Activated CD4-positive, CD25-positive, alpha-beta regulatory T cell treated with anti-CD3 and anti-CD28 coated beads, Interleukin-2, amount 50 U/mL, for 72 hours (primary cell): ENCODE data around the gene MAP6D1.

Experiments
- DNase-seq: peaks from one replicate; pipeline ENCODE4 v3.0.0; 2021

Gene MAP6D1

DNA sequence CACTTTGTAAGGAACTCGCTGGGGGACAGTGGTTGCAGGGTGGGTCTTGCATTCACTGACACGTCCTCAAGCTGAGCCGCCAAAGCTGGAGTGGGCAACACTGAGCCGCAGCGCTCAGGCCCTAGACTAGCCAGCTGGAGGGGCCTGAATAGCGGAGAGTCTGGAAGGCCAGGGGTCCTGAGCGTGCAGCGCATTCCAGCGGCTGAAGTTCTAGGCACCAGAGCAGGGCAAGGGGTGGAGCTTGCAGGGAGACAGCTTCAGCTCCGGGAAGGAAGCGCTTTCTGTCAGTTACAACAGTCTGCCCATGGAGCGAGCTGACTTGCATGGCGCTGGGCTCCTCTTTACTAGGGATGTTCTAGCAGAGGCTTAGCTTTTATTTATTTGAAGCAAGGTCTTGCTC is 2.7 kb downstream of the MAP6D1 start:
- DNase-seq, result no peak

DNA sequence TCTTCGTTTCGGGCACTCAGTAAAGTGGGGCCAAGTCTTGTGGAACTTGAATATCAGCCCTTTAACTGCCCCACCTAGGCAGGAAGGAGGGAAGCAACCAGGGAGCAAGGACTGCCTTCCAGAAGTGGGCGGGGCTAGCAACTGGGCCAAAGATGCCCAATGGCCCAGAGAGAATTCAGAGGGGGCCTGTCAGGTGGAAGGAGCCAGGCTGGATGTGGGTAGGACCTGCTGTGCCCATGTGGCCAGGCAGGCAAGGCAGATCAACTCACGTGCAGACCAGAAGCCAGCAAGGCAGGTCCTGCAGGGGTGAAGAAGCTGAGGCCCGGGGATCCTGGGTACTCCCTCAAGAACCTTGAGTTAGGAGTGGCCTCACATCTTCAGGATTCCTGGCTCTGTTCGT is 5.5 kb downstream of the MAP6D1 start:
- no peak for DNase-seq

DNA sequence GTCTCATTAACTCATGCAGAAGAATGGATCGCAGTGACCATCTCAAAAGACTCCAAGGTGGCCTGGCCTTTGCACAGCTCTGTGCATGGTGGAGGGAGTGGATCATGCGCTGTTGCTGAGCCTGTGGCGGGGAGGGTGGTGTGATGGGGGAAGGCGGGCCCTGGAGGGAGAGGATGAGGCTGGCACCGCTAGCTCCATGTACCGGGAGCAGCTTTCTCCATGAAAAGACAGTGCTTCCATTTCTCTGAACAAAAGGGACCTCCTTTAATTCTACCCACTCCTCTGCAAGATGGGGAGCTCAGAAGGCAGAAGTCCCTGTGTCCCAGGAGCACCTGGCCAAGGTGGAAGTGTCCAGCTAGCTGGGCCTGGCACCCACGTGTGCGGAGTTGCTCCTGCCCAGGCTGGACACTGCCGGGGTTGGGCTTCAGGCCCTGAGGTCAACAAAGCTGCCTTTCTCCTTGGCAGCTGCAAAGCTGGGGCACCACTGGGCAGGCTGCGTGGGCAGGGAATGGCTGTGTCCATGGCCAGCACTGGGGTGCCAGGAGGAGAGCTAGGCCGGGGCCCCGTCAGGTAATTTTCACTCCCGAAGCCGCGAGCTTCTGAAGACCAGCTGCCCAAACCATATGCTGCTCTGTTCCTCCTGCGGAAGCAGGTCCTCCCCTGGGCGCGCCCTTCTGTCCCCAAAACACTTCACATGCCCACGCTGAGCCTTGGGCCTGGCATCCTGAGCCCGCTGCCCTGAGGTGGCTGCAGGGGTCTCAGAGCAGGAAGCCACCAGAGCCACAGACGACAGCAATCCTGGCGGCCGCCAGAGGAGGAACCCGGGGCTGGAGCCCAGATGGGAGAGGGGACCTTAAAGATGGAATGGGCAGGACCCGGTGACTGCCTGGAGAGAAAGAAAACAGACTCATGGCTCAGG is 6.4 kb downstream of the MAP6D1 start:
- no peak for DNase-seq

DNA sequence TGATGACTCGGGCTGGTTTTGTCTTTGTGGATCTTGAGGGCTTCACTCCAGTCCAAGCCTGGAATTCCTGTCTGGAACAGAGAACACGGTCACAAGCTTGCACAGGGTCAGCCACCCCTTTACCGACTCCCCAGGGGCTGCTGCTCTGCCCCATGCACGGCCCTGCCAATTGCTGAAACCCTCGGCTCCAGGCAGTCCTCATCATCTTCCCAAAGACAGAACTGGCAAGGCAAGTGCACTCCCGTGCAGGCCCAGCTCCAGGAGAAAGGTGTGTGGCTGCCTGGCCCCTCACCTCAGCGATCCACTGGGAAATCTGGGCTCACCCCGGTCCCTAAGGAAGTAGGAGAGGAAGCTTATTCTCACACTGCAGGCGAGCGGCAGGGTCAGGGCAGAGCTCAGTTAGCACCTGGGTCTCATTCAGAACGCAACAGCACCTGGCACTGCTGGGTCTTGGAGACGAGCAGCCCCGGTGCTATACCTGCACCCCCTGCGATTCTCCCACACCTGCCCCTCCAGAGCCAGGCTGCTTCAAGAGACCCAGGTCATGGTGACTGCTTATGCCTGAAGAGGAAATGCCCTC is 7.2 kb downstream of the MAP6D1 start:
- no peak for DNase-seq

DNA sequence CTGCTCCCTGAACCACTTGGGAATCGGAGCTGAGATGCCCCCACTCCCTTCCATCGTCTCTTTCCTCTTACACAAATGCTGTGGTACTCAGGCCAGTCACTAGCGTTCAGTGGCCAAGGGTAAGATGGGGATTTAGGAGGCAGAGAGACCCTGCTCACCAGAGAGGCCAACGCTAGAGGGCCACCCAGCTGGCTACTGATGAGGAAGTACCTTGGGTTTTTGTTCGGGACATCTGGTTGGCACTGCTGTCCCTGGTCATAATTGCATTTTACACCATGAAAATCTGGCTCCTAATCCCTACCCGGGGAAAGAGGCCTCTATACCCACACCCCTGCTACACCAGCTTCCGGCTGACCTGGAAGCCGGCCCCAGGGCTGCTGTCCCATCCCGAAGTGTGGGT is 7.7 kb downstream of the MAP6D1 start:
- no peak for DNase-seq

DNA sequence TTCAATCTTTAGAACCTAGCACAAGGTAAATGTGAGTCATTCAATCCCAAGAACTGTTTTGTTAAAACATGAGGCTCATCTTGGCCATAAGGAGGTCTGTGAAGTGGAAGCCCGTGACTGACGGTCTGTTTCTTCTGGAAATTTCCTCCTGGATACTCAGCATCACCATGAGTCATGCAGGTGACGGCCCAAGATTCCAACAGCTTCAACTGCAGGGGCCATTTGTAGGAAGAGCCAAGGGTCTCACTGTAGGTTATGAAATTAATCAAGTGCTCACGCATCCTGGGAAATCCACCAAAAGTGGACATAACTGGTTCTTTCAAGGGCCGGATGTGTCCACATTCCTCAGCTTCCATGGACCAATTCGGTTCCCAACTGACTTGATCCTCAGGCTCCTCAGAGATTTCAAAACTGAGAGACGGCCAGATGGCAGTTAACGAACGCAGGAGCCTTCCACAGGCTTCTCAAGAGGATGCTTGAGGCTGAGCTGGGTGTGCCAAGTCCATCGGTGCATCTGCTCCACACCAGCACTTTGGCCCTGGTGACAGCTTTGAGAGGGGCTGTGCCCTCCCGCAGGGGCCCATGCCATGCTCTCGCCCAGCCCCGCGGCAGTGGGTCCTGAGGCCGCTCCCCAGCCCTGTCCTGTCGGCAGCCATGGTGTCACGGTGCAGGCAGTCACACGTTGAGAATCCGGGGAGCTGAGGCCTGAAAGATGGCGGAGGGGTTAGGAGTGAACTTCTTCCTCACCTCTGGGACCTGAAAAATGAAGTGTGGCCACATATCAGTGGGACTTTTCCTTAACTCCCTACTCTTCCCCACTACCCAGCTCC is 8.5 kb downstream of the MAP6D1 start:
- DNase-seq, result no peak

DNA sequence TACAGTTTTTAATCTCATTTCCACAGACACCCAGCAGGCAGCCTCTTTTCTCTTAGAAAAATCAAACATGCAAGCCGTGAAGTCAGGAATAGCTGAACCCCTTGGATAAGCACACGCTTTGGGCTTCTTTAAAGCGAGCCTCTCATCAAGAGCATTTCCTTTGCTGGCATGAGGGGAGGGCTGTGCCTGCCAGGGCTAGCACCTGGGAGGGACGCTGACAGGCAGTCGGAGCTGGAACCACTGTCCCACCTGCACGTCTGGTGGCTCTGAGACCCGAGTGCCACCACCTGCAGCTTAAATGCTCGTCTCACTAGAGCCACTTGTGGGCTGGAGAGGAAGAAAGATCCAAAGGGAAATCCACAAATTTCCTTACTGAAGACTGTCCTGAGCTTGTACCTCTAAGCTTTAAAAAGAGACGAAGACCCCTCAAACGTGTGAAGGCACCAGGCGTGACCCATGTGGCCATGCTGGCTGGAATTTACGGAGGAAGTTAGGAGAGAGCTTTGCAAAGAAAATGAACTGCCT is 9.4 kb downstream of the MAP6D1 start:
- no peak for DNase-seq

DNA sequence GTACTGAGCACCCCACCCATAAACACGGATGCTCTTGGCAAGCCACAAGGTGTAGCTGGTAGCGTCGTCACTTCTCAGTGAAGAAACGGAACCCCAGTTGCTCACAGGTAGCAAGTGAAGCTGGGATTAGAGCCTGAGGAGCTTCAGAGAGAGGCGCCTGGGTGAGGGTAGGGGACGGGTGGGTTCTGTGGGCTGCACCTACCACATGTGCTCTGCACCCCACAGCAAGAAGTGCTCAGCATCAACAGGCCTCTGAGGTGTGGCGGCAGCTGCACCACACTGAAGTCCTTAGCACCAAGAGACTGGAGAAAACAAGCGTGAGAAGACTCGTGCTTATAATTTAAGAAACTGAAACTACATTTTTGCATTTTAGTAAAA is 9.8 kb downstream of the MAP6D1 start:
- no peak for DNase-seq

GRCh38 chr3:183814240-183814639 is 11.1 kb downstream of the MAP6D1 start:
- DNase-seq, result no peak

GRCh38 chr3:183812761-183813445 is 12.5 kb downstream of the MAP6D1 start:
- DNase-seq, result no peak

DNA sequence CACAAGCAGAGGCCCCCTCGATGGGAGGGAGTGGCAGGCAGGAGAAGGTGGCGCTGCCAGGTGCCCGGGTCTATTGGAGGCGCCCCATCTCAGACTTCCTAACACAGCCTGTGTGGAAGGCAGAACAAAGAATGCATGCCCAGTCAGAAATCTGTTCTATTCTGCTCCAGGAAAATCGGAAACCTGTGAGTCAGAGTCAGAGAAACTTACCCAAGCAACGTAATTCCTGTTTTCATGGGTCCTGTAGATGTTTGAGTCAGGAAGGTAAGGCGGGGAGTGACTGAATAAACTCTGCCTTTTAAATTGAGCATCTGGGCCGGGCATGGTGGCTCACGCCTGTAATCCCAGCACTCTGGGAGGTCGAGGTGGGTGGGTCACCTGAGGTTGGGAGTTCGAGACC is 13.7 kb downstream of the MAP6D1 start:
- DNase-seq, result no peak

GRCh38 chr3:183810643-183811594 is 14.5 kb downstream of the MAP6D1 start:
- DNase-seq, result no peak

DNA sequence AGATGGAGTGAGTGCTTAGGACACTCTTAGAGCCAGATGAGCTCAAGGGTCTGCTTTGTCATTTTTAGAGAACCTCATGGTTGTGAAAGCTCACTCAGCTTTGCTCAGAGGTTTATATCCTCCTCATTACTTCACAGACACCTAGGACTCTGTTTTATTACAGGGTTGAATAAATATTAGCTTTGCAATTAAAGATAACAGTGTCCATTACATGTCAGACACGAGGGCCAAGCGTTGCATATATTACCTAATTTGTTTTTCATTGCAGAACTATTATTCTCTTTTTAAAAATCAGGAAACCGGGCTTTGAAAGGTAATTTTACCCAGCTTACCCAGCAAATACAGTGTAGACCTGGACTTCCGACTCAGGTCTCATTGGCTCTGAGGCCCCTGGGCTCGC is 16.1 kb downstream of the MAP6D1 start:
- no peak for DNase-seq

DNA sequence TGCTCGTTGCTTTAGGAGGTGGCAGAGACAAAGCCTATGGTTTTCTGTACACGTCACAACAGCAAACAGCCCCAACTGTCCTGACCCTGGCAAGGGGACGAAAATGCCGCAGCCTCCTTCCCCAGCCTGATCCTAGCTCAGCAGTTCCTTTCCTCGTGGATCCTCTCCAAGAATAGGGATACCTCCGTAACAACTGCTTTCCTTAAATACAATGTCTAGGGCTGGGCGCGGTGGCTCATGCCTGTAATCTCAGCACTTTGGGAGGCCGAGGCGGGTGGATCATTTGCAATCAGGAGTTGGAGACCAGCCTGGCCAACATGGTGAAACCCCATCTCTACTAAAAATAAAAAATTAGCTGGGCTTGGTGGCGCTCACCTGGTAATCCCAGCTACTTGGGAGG is 17.0 kb downstream of the MAP6D1 start:
- DNase-seq, result no peak

DNA sequence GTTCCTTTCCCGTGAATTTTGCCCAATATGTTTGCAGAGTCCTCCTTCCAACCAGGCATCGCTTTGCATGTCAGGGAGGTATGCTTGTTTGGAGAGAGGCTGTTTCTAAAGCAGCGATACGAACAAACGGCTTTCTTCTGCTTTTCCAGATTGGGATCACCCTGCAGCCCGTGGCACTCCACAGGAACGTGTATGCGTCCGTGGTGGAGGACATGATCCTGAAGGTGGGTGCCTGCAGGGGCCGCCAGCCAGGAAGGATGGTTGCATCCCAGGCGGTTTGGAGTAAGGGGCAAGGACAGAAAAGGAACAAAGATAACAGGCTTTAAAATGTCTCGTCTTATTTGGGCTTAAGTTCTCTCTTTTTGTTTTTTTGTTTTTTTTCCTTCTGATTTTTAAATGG is 17.5 kb downstream of the MAP6D1 start:
- DNase-seq, result no peak

GRCh38 chr3:183807209-183807728 is 18.1 kb downstream of the MAP6D1 start:
- no peak for DNase-seq

DNA sequence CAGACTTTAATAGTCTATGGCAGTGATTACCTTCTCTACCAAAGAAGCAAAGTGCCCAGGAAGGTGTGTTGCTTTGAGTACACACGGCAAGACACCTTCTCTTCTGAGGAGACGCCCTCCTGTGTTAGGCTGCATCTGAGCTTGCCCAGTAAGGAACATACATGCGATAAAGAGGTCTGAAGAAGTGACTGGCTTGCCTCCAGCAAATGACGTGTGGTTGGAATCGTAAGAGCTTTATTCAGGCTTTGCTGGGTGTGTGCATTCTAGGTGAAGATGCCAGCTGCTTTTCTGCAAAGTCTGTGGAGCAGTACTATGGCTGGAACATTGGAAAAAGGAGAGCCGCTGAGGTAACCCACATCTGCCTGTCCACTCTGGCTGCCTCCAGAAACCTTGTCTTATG is 22.4 kb downstream of the MAP6D1 start:
- DNase-seq, result no peak

DNA sequence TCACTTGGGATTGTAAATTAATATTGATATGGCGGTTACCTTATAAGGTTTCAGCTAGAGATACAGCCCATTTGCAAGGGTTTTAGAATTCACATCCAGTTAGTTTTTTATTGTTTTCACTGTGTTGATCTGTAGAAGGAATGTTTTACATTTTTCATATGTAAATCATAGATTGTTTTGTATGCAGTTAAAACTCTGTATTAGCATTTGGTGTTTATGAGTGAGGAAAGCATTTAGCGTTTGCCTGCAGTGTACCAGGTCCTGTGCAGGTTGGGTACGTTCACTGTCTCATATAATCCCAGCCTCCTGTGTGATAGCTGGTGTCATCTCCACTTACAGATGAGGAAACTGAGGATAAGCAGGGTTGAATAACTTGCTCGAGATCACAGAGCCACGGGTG is 23.8 kb downstream of the MAP6D1 start:
- no peak for DNase-seq

DNA sequence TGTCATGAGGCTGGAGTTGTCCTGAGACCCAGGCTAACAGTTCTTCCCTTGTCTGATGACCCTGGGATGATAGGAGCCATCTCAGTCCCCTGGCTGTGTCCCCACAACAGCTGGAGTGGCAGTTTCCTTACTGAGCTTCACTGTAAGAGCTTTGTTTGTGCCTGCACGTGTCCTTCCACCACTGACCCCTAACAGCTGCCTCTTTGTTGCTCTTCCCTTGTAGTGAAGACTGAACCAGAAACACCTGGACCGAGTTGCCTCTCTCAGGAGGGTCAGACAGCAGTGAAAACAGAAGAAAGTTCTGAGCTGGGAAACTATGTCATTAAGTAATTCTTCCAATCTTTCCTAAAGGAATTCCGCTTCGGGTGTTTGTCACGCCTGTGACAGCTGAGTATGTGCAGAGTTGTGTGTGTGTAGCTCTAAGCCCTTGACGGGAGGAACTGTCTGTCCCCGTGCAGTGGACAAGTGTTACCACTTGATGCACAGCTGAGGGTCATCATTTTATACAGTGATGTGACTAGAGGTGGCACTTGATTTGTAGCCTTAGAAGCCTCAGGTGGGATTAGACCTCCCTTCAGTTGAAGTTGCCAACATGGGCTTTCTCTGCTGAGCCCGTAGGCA is 25.0 kb downstream of the MAP6D1 start:
- DNase-seq, result no peak

GRCh38 chr3:183799461-183799860 is 25.9 kb downstream of the MAP6D1 start:
- DNase-seq, result no peak

DNA sequence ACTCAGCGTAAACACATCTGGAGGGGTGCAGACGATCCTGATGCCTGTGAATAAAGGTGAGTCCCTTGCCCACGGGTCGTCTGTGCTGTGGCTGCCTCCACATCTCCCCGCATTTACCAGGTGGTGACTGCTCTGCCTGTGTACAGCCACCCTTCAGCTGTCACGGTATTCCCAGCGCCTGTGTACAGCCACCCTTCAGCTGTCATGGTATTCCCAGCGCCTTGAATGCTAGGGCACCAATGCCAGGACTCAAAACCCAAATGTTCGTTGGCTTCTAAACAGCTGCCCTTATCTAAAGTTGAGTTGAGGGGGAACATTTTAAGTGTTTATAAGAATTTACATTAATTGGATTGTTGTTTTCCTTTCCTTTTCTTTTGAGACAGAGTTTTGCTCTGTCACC is 27.4 kb downstream of the MAP6D1 start:
- no peak for DNase-seq
